NCI-H1092 (cell line): ENCODE results near the gene MSLN.

Source experiments
- DNase-seq: peaks from one replicate; lab custom pipeline; 2025; lab: John Stamatoyannopoulos, UW

Gene MSLN

DNA sequence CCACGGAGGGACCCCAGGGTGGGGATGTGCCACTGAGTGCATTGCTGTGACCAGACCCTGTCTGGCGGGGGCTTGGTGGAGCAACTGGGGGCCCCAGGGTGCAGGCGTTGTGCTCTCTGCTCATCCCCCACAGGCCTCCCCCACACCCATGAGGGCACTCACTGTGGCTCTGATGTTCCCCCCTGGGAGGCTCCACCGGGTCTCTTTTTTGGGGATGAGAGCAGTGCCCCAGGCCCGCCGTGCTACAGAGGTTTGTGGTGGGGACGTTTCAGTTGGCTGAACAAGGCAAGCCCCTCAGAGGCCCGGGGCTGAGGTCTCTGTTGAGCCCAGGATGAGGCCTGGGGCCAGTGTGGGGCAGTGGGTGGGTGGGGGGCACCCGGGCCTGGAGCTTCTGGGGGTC, 36.8 kb upstream of the MSLN start:
- DNase-seq = no peak

GRCh38 chr16:724188-725040, 36.1 kb upstream of the MSLN start:
- DNase-seq = no peak

DNA sequence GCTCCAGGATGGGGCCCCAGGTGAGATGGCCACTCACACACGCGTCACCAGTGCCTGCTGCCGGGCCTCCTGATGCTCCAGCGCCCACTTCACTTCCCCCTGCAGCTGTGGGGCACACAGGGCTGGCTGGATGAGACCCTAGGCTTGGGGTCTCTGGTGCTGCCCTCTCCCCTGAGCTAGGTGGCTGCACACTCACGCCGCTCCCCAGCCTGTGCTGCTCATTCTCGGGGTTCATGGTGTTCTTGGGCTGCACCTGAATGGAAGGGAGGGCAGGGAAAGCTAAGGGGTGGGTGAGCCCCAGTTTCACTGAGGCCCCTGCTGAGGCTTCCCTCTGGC, 35.5 kb upstream of the MSLN start:
- DNase-seq = no peak

GRCh38 chr16:725463-726187, 34.9 kb upstream of the MSLN start:
- DNase-seq = no peak

DNA sequence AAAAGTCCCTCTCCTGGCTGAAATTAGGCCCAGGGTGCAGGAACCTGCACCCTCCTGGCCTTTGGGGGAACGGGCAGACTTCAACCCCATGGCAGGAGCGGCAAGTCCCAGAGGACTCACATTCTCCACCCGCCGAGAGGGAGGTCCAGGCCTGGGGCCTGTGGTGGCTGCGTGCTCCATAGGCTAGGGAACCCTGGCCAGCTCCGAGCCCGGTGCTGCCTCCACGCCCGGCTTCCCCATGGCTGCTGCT, 34.4 kb upstream of the MSLN start:
- no peak for DNase-seq

DNA sequence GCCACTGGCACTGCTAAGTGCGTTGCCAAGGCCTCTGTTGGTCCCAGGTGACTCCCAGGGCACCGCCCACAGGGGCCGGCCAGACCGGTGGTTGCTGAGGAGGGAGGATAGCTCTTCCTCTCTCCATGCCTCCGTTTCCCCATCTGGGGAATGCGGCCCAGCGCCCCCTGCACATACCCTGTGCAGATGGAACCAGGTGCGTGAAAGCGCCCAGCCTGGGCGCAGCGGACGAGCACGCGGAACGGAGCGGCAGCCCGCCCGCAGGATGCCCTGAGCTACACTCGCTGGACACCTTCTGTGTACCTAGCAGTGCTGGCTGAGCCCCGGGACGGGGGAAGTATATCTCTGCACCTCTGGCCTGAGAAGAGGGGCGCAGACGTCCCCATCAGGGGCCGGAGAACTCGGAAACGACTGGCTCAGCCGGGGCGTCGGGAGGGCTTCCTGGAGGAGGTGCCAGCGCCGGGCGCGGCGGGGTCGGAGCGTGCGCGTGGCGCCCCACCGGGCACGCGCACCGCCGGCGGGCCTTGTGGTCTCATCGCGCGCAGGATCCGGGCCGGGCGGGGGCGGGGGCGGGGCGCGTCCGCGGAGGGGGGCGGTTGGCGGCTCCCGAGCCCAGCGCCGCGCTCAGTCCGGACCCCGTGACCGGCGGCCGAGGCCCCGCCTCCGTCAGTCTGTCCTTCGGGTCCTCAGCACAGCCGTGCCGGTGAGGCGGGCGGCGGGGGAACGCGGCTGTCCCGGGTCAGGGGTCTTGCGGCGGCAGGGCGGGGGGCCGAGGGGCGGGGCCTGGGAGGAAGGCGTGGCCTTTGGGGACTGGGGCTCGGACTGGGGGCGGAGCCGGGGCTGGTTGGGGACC, 33.9 kb upstream of the MSLN start, which contains the start of the genes CCDC78 and HAGHL:
TSS of gene CCDC78 (minus strand) at position 6 of the 853 bp plus-strand sequence. CDS start 76 bp downstream, outside the sequence.
TSS of gene HAGHL (plus strand) at position 669 of the 853 bp plus-strand sequence. CDS start 404 bp downstream, outside the sequence.
- no peak for DNase-seq

- no peak for DNase-seq
Measured at GRCh38 chr16:727291-727977, 33.1 kb upstream of the MSLN start.

- DNase-seq = no peak
Measured at GRCh38 chr16:728131-728889, 32.2 kb upstream of the MSLN start.

GRCh38 chr16:728890-729744, 31.4 kb upstream of the MSLN start:
- no peak for DNase-seq

DNA sequence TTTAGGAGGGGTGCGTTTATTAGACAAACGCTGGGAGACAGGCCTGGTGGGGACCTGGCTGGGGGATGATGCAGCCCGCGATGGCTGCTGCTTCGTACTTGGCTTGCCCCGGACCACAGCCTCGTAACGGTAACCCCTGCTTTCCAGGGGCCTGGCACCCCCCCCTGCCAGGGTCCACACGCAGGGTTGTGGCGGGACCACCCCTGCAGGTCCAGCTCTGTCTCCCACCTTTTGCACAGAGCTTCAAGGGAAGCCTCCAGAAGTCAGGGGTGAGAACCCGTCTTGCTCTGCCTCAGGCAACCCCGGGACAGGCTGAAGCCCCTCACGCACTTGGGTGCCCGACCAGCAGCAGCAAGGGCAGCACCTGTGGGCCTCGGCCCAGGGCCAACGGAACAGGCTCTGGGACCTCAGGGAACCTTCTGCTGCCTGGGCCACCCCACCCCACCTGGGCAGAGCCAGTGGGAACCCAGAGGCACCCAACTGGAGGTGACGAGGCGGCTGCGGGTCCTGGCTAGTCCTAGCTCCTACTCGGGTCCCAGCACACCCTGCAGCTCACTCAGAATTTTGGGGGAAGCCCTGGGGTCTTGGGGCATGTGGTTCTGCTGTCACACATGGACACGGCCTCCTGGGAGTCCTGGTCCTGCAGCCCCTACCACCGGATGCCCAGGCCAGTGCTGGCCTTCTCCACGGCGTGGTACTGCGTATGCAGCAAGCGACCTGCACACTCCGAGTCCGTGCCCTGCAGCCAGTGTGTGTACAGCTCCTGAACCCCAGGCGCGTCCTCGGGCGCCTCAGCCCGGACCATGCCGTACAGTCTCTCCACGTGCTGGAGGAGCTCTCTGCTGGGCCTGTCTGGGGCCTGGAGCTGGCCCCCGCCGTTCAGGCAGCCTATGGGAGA, 30.5 kb upstream of the MSLN start:
- no peak for DNase-seq

- no peak for DNase-seq
Measured at GRCh38 chr16:730666-731509, 29.6 kb upstream of the MSLN start.

GRCh38 chr16:732332-732731, 28.2 kb upstream of the MSLN start:
- no peak for DNase-seq

DNA sequence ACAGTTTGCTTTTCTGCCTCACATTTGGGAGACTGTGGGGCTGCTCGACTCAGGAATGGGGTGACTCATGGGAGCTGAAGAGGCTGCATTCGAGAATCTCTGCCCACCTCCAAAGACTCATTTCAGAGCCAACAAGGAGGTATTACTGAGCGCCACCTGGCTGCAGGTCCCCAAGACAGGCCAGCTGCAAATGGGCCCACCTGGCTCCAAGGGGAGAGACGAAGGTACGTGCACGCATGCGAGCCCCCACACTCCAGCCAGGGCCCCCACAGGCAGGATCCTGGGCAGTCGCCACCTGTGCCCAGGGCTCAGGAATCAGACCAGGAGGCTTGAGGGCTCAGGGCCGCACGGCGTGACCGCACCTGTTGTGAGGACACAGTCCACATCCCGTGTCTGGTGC, 27.6 kb upstream of the MSLN start:
- no peak for DNase-seq

GRCh38 chr16:733382-734207, 26.9 kb upstream of the MSLN start:
- no peak for DNase-seq

- DNase-seq = no peak
Measured at GRCh38 chr16:734208-734980, 26.1 kb upstream of the MSLN start.

DNA sequence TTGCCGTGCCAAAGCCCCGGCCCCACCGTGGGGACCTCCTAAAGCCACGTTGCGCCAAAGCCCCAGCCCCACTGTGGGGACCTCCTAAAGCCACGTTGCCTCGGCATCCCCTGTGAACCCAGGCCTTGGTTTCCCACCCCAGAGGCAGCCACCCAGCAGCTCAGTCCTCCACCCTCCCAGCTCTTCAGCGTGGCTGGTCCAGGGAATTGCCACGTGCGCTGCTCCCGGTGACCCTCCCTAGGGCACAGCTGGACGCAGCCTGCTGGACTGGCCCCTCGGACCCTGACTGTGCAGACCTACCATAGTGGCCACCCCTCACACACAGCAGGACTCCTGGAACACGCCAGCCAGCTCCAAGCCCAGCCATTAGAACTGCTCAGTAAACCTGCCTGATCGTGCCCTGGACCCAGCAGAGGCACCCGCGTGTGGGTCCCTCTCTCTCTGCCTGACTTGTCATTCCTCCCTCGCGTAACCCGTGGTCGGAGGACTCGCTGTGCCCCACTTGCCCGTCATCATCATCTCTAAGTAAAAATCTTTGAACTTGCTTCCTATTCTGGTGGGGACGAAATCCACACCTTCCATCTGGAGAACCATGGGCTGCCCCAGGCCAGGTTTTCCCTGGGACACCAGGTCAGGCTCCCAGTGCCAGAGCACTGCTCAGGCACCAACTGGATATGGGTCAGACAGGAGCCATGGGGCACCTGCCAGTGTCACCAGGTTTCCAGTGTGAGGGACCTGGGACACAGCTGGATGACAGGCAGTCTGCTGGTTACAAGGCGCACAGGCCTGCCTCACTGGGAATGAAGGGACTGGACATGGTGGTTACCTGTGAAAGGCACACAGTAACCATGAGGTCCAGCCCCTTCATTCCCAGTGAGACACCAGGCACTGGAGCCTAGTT, 25.3 kb upstream of the MSLN start:
- no peak for DNase-seq
